HepG2 (cell line): Measurements from ENCODE around the gene MPIG6B. TPM values are rescaled to one million over a fixed set of nuclear protein-coding genes. Genes with fewer than 3 reads are reported as not detected.

Experiments used
- ATAC-seq: fragments of 200-7000 bp; cut with Tn5 transposase; 3 replicates; pipeline ENCODE4 v1.9.1; 2020; ENCODE audit warnings: mild to moderate bottlenecking, moderate library complexity
- BruUV-seq: library from RNA; stranded (reverse); fragments of 400-500 nt; replicated peaks from 2 replicates; lab custom pipeline; 2021; lab: Mats Ljungman, UMichigan
- CTCF ChIA-PET: fragments of 300-600 bp; formaldehyde crosslinking; extraction: SDS; loops from one replicate; lab custom pipeline; 2021; ENCODE audit warnings: low total read pairs, inconsistent platforms, low intra/inter-chr PET ratio; lab: Yijun Ruan, JAX
- POLR2A ChIA-PET: fragments of 350-600 bp; sonication (Branson Sonifier 250); formaldehyde crosslinking; loops from one replicate; lab custom pipeline; 2020; ENCODE audit warnings: antibody characterized with exemption, inconsistent platforms; lab: Yijun Ruan, JAX
- DNase-seq: peaks from one replicate; pipeline ENCODE4 v3.0.0-alpha.2; 2015; ENCODE audit warnings: low spot score
- FAIRE-seq: peaks from 3 replicates; lab custom pipeline; 2011; peaks lifted over from hg19 to GRCh38; lab: Jason Lieb, UNC
- H2AFZ ChIP-seq: one replicate; pipeline ENCODE4 v1.6.1; 2011; ENCODE audit warnings: low read length, inconsistent platforms
- H3K27ac ChIP-seq: fragments of 300-600 bp; 3 replicates; pipeline ENCODE4 v1.8.0; 2011; ENCODE audit warnings: mixed run types, mild to moderate bottlenecking, mixed read lengths, low read length, inconsistent platforms; ENCODE audit not compliant: insufficient read depth; ENCODE audit errors: extremely low read length
- H3K27me3 ChIP-seq, 2 experiments: fragments of 200-600 bp in 1 of 2; 2 replicates in 1 of 2; 3 replicates in 1 of 2; pipeline versions ENCODE4 v1.6.0 to v1.8.0; 2011; ENCODE audit warnings: low read length in 2 of 2, mild to moderate bottlenecking in 2 of 2, moderate library complexity in 2 of 2, inconsistent platforms in 1 of 2; ENCODE audit not compliant: insufficient read depth in 2 of 2, control insufficient read depth in 1 of 2
- H3K36me3 ChIP-seq, 2 experiments: fragments of 200-600 bp in 1 of 2; replicated peaks in 1 of 2; 2 replicates in 1 of 2; 3 replicates in 1 of 2; pipeline versions ENCODE4 v1.5.1 to v1.8.0; 2011; ENCODE audit warnings: low read length in 2 of 2, inconsistent platforms in 1 of 2; ENCODE audit not compliant: insufficient read depth in 2 of 2, control insufficient read depth in 1 of 2
- H3K4me1 ChIP-seq: 2 replicates; pipeline ENCODE4 v1.5.1; 2012; ENCODE audit warnings: low read length, inconsistent platforms; ENCODE audit not compliant: insufficient read depth
- H3K4me2 ChIP-seq: 2 replicates; pipeline ENCODE4 v1.6.0; 2011; ENCODE audit warnings: low read depth, low read length, inconsistent platforms
- H3K4me3 ChIP-seq, 3 experiments: fragments of 200-600 bp in 1 of 3; sonication (generic), shearing (Covaris generic) in 1 of 3; replicated peaks in 1 of 3; 2 replicates each; pipeline ENCODE4 v1.5.1; 2011 to 2016; ENCODE audit warnings: low read length in 3 of 3, inconsistent platforms in 2 of 3, low read depth in 2 of 3, mild to moderate bottlenecking in 2 of 3, control low read depth in 1 of 3, mixed read lengths in 1 of 3; ENCODE audit not compliant: insufficient read depth in 1 of 3
- H3K79me2 ChIP-seq: one replicate; pipeline ENCODE4 v1.6.1; 2011; ENCODE audit warnings: low read length, inconsistent platforms; ENCODE audit not compliant: insufficient read depth
- H3K9ac ChIP-seq: 2 replicates; pipeline ENCODE4 v1.6.0; 2011; ENCODE audit warnings: mild to moderate bottlenecking, low read depth, low read length, inconsistent platforms; ENCODE audit not compliant: insufficient read depth
- H3K9me3 ChIP-seq: 2 replicates; pipeline ENCODE4 v1.5.1; 2012; ENCODE audit warnings: mild to moderate bottlenecking, low read length
- H4K20me1 ChIP-seq: 2 replicates; pipeline ENCODE4 v1.6.0; 2011; ENCODE audit warnings: inconsistent platforms, mild to moderate bottlenecking, low read length, moderate library complexity; ENCODE audit not compliant: insufficient read depth
- FOXO4 ChIP-seq: sonication (generic); formaldehyde crosslinking; conservative IDR thresholded peaks from 2 replicates; pipeline ENCODE4 v1.8.1; 2023; ENCODE audit warnings: missing genetic modification reagents
- FOXP1 ChIP-seq, 2 experiments: fragments of 450-650 bp in 1 of 2; IDR thresholded peaks; 2 replicates each; pipeline ENCODE4 v1.6.1; 2017 to 2018; ENCODE audit warnings: antibody characterized with exemption in 1 of 2
- GMEB1 ChIP-seq: sonication (generic); formaldehyde crosslinking; IDR thresholded peaks from 2 replicates; pipeline ENCODE4 v1.5.1; 2020; ENCODE audit warnings: missing genetic modification reagents, mild to moderate bottlenecking, borderline replicate concordance
- HNF4A ChIP-seq: sonication (generic); formaldehyde crosslinking; IDR thresholded peaks from 2 replicates; pipeline ENCODE4 v1.4.0; 2020; ENCODE audit warnings: missing genetic modification reagents
- HOXD1 ChIP-seq: sonication (generic); formaldehyde crosslinking; IDR thresholded peaks from 2 replicates; pipeline ENCODE4 v1.5.0; 2020; ENCODE audit warnings: missing genetic modification reagents
- NFRKB ChIP-seq: fragments of 450-650 bp; IDR thresholded peaks from 2 replicates; pipeline ENCODE4 v1.6.1; 2017
- NPAS2 ChIP-seq: sonication (generic); formaldehyde crosslinking; IDR thresholded peaks from 2 replicates; pipeline ENCODE4 v1.8.0; 2022; ENCODE audit warnings: mild to moderate bottlenecking, missing genetic modification reagents, borderline replicate concordance
- POLR2AphosphoS5 ChIP-seq: IDR thresholded peaks from 2 replicates; pipeline ENCODE4 v1.6.1; 2012; ENCODE audit warnings: low read depth, low read length
- SP140L ChIP-seq: sonication (generic); formaldehyde crosslinking; IDR thresholded peaks from 2 replicates; pipeline ENCODE4 v1.4.0; 2020; ENCODE audit warnings: missing genetic modification reagents, borderline replicate concordance
- TBX2 ChIP-seq: sonication (generic); formaldehyde crosslinking; IDR thresholded peaks from 2 replicates; pipeline ENCODE4 v1.5.0; 2020; ENCODE audit warnings: missing genetic modification reagents, mild to moderate bottlenecking, borderline replicate concordance
- THAP11 ChIP-seq: IDR thresholded peaks from 2 replicates; pipeline ENCODE4 v1.6.1; 2016; ENCODE audit warnings: missing biosample characterization, missing genetic modification reagents
- TRAFD1 ChIP-seq: sonication (generic); formaldehyde crosslinking; IDR thresholded peaks from 2 replicates; pipeline ENCODE4 v1.5.1; 2020; ENCODE audit warnings: missing genetic modification reagents, mild to moderate bottlenecking, borderline replicate concordance
- ZFP82 ChIP-seq: sonication (generic); formaldehyde crosslinking; IDR thresholded peaks from 2 replicates; pipeline ENCODE4 v1.5.1; 2020; ENCODE audit warnings: mild to moderate bottlenecking, missing genetic modification reagents, borderline replicate concordance
- ZNF362 ChIP-seq: sonication (generic); formaldehyde crosslinking; IDR thresholded peaks from 2 replicates; pipeline ENCODE4 v1.4.0; 2020; ENCODE audit warnings: missing genetic modification reagents, mild to moderate bottlenecking, borderline replicate concordance
- ZNF557 ChIP-seq: sonication (generic); formaldehyde crosslinking; IDR thresholded peaks from 2 replicates; pipeline ENCODE4 v1.4.0; 2020; ENCODE audit warnings: missing genetic modification reagents
- ZNF619 ChIP-seq: sonication (generic); formaldehyde crosslinking; IDR thresholded peaks from 2 replicates; pipeline ENCODE4 v1.4.0; 2020; ENCODE audit warnings: mild to moderate bottlenecking, missing genetic modification reagents
- ZNF792 ChIP-seq: IDR thresholded peaks from 2 replicates; pipeline ENCODE4 v1.6.1; 2016
- WGBS: methylation state at CpG from one replicate; pipeline ENCODE4 v1.1.6; 2017; ENCODE audit warnings: low lambda C conversion rate; 5-methylcytosine and 5-hydroxymethylcytosine counted together
- in situ Hi-C: cut with HindIII; loops from 2 replicates; pipeline ENCODE4 v1.10.0; 2017; ENCODE audit warnings: low pct_unique_long_range_greater_than_20kb; ENCODE audit not compliant: extremely low pct_ligation_motif_present
- intact Hi-C: fragments of 100-400 bp; cut with micrococcal nuclease; formaldehyde crosslinking; loops from one replicate; pipeline ENCODE4 v1.10.0; 2022; ENCODE audit not compliant: unreplicated experiment
- polyA plus RNA-seq, 8 experiments: library from polyadenylated mRNA; depleted of rRNA in 3 of 8; stranded (reverse) in 7 of 8; unstranded in 1 of 8; fragments of >200 nt; fragmentation: Illumina TruSeq in 4 of 8; extraction: Trizol in 4 of 8; gene quantifications; 2 replicates each; pipeline versions ENCODE4 v1.2.1 to v1.2.3, GENCODE V29; 2011 to 2016; ENCODE audit warnings: low read depth in 4 of 8, missing spikeins in 1 of 8, mixed read lengths in 1 of 8; ENCODE audit not compliant: insufficient read depth in 1 of 8
- total RNA-seq, 5 experiments: library from RNA; depleted of rRNA; stranded (reverse); fragments of >200 nt; fragmentation: Illumina TruSeq; extraction: Trizol; gene quantifications; 2 replicates each; pipeline ENCODE4 v1.2.3, GENCODE V29; 2016; ENCODE audit warnings: low read depth in 1 of 5

MPIG6B gene
- total and polyA plus RNA-seq, 2 of the 13 experiments (the other 11 are each of a cell fraction or from before 2014, with no cell fraction given): not detected

- TF ChIP-seq FOXP1 (IDR thresholded peaks at IDR 0.05): no peak
- TF ChIP-seq FOXP1 (CRISPR knock-in tag; IDR thresholded peaks at IDR 0.05): 0 out of 2 replicates have a peak, but pooled peaks have one; percentile 22
These were observed 26.3 kb downstream of the MPIG6B start (continued) for GRCh38 chr6:31749301-31750036.

GRCh38 chr6:31750411-31751022 lies 27.3 kb downstream of the MPIG6B start:
- peaks cover 30% of the 10 kb centered on the region for H3K4me1 ChIP-seq
- H3K9me3 ChIP-seq: no peaks in the 10 kb centered on the region
- no peaks in the 10 kb centered on the region for H4K20me1 ChIP-seq
- in situ Hi-C loops (no loop called here), intact Hi-C loops (no loop called here)
- POLR2A ChIA-PET: interaction anchor here (1.1 to 4.7 kb wide), 3 partner anchors 13 to 95 kb away, joined by 3 to 106 read pairs (median 4); partner anchors contain the start of genes APOM, CLIC1 and MSH5
- BruUV-seq: TSS peak; percentile 27
- H3K27me3 ChIP-seq: no peaks in the 10 kb centered on the region
- H3K79me2 ChIP-seq: no peaks in the 10 kb centered on the region
- H3K9ac ChIP-seq: no peak overlapping the region
- H3K27ac ChIP-seq: no peak overlapping the region
- no peak overlapping the region for H3K4me2 ChIP-seq
- H2AFZ ChIP-seq: no peak overlapping the region
- ATAC-seq (no peak), DNase-seq (no peak), FAIRE-seq (no peak)
- no peak overlapping the region for H3K4me3 ChIP-seq
- CTCF ChIA-PET: no interaction called here
- H3K36me3 ChIP-seq: no peaks in the 10 kb centered on the region
- 92% methylated on average over 7 of the region's 7 CpGs for WGBS
- TF ChIP-seq ZNF557 (CRISPR knock-in tag) (no peak), HOXD1 (CRISPR knock-in tag) (no peak), ZNF792 (no peak), HNF4A (CRISPR knock-in tag) (no peak), FOXO4 (CRISPR knock-in tag) (no peak), ZNF362 (CRISPR knock-in tag) (no peak), SP140L (CRISPR knock-in tag) (no peak), TRAFD1 (no peak), THAP11 (no peak), ZNF619 (CRISPR knock-in tag) (no peak), NFRKB (no peak), GMEB1 (no peak), NPAS2 (CRISPR knock-in tag) (no peak), TBX2 (CRISPR knock-in tag) (no peak), ZFP82 (CRISPR knock-in tag) (no peak), POLR2AphosphoS5 (no peak)
